ENCODE data around the gene GPR4. TPM values are rescaled to one million over a fixed set of nuclear protein-coding genes. Genes with fewer than 3 reads are reported as not detected.

The GPR4 gene
- total RNA-seq, 1 experiment from 2014 or later, result 0.07 TPM

DNA sequence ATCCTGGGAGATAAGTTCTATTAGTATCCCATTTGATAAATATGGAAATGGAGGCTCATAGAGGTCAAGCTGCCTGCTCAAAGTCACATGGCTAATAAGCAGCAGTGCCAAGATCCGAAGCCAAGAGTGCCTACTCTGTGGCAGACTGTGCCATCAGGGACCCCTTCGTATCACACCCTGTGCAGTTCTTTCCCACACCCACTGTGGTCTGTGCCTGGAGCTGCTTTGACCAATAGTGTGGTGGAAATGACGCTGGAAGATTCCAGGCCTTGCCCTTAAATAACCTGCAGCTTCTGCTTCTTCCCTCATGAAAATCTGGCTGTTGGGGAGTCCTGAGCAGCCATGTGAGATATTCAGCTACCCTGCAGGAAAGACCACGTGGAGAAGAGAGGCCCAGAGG, 27.5 kb downstream of the GPR4 start:
- no peak overlapping the region for H3K4ac ChIP-seq (ENCODE audit: low read depth, low read length)
- H3K4me2 ChIP-seq (ENCODE audit: insufficient read depth, insufficient read length, low read length), result no peak overlapping the region
- no peak overlapping the region for H4K8ac ChIP-seq (replicated peaks; ENCODE audit: insufficient read length, low read depth, low read length)
- H2AK5ac ChIP-seq (ENCODE audit: insufficient read length, low read length), result no peak overlapping the region
- H2AFZ ChIP-seq (ENCODE audit: low read length), result no peak overlapping the region
- H3K18ac ChIP-seq (ENCODE audit: insufficient read length, low read depth, low read length), result no peak overlapping the region
- no peak overlapping the region for H2BK12ac ChIP-seq (ENCODE audit: insufficient read length, low read depth, low read length)
- Mint-ChIP-seq H3K4me1 (peaks cover 28 to 32% of the 10 kb centered on the region in 2 experiments), H3K27ac (no peak overlapping the region), H3K9me3 (no peaks in the 10 kb centered on the region), H3K36me3 (ENCODE audit: insufficient read depth in 1 of 3, low read depth in 3 of 3) (no peaks in the 10 kb centered on the region; a peak in 2 of 7 replicates), H3K27me3 (ENCODE audit: low read depth) (peaks cover 1% of the 10 kb centered on the region; the same call in 1 of the 2 replicates), H3K4me3 (no peak overlapping the region)
- peaks cover 6% of the 10 kb centered on the region; the same call in 1 of the 2 replicates for H3K4me1 ChIP-seq (ENCODE audit: insufficient read depth, low read length)
- whole genome bisulfite sequencing (ENCODE audit: extremely low coverage, insufficient read length, low lambda C conversion rate), result no CpG with 5 or more reads among the region's 4 CpGs
- no peak overlapping the region for H2BK15ac ChIP-seq (ENCODE audit: low read depth, low read length)
- H3K79me2 ChIP-seq (ENCODE audit: insufficient read depth, low read length), result no peaks in the 10 kb centered on the region
- H3T11ph ChIP-seq (ENCODE audit: low read length), result no peak overlapping the region
- H3K27me3 ChIP-seq (ENCODE audit: insufficient read depth, low read length), result no peaks in the 10 kb centered on the region
- H4K91ac ChIP-seq (ENCODE audit: insufficient read length, low read depth, low read length), result no peak overlapping the region
- peaks cover 1% of the 10 kb centered on the region for H4K20me1 ChIP-seq (ENCODE audit: control insufficient read depth, insufficient read depth, insufficient read length)
- H3K9ac ChIP-seq (ENCODE audit: extremely low read depth, insufficient read length, low read length), result no peak overlapping the region
- H2BK120ac ChIP-seq (ENCODE audit: low read depth, low read length, poor library complexity, severe bottlenecking), result no peak overlapping the region
- no peak overlapping the region for H3K23ac ChIP-seq (ENCODE audit: insufficient read length, low read depth, low read length)
- no peak overlapping the region for H3K14ac ChIP-seq (ENCODE audit: insufficient read depth, low read length)
- no peaks in the 10 kb centered on the region for H3K23me2 ChIP-seq (ENCODE audit: insufficient read length, low read depth, low read length, poor library complexity, severe bottlenecking)
- H3K79me1 ChIP-seq (ENCODE audit: insufficient read depth, low read depth, low read length, poor library complexity, severe bottlenecking), result no peaks in the 10 kb centered on the region
- DNase-seq, result no peak
- TF ChIP-seq, protein P1, sequence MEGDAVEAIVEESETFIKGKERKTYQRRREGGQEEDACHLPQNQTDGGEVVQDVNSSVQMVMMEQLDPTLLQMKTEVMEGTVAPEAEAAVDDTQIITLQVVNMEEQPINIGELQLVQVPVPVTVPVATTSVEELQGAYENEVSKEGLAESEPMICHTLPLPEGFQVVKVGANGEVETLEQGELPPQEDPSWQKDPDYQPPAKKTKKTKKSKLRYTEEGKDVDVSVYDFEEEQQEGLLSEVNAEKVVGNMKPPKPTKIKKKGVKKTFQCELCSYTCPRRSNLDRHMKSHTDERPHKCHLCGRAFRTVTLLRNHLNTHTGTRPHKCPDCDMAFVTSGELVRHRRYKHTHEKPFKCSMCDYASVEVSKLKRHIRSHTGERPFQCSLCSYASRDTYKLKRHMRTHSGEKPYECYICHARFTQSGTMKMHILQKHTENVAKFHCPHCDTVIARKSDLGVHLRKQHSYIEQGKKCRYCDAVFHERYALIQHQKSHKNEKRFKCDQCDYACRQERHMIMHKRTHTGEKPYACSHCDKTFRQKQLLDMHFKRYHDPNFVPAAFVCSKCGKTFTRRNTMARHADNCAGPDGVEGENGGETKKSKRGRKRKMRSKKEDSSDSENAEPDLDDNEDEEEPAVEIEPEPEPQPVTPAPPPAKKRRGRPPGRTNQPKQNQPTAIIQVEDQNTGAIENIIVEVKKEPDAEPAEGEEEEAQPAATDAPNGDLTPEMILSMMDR (conservative IDR thresholded peaks at IDR 0.05), result no peak
- H3K27ac ChIP-seq (ENCODE audit: insufficient read length, low read depth, low read length), result no peak overlapping the region
- H2BK20ac ChIP-seq (ENCODE audit: low read depth, low read length, poor library complexity, severe bottlenecking), result no peak overlapping the region
- H4K5ac ChIP-seq (ENCODE audit: insufficient read length, low read depth, low read length), result no peak overlapping the region
- H3K9me3 ChIP-seq (ENCODE audit: control insufficient read depth, low read depth, low read length), result no peaks in the 10 kb centered on the region
- H3K56ac ChIP-seq (ENCODE audit: insufficient read length, low read depth, low read length), result no peak overlapping the region
- no peak overlapping the region for H2BK5ac ChIP-seq (ENCODE audit: insufficient read length, low read length)
